Measurements from ENCODE around the gene TMEM121B. TPM values are rescaled to one million over a fixed set of nuclear protein-coding genes. Genes with fewer than 3 reads are reported as not detected.
"Not testable (repeated sequence)": the region's sequence is repeated elsewhere in the genome, so short reads cannot be mapped to it uniquely, and the experiment has no call there.

TMEM121B gene
- total and polyA plus RNA-seq, 2 donors from 2014 or later, result 0.19 to 1.2 TPM

GRCh38 chr22:17149076-17149815 lies 28.1 kb upstream of the TMEM121B start:
- no peak overlapping the region for H3K27ac ChIP-seq (ENCODE audit: low read depth in 2 of 2, low read length in 2 of 2)
- intact Hi-C loops (cut with DNase I), result no loop called here
- H3K36me3 ChIP-seq (ENCODE audit: control insufficient read depth in 2 of 3, insufficient read depth in 3 of 3, low read length in 3 of 3), result peaks cover 0 to 9% (median 5%) of the 10 kb centered on the region in 3 donors
- no peak for TF ChIP-seq CTCF (IDR thresholded peaks at IDR 0.05; ENCODE audit: borderline replicate concordance, extremely low read depth, insufficient read depth)
- no peaks in the 10 kb centered on the region for H3K9me3 ChIP-seq (ENCODE audit: control insufficient read depth in 2 of 3, insufficient read depth in 1 of 3, low read length in 3 of 3)
- no peak for FAIRE-seq
- no peaks in the 10 kb centered on the region for H3K27me3 ChIP-seq (ENCODE audit: control insufficient read depth, insufficient read depth, low read length)
- no peaks in the 10 kb centered on the region for H3K4me1 ChIP-seq (ENCODE audit: control insufficient read depth in 2 of 3, insufficient read depth in 2 of 3, low read depth in 1 of 3, low read length in 3 of 3)
- no peak for DNase-seq
- no peak overlapping the region for H3K9ac ChIP-seq (ENCODE audit: low read length in 3 of 3)
- no peak overlapping the region for H3K4me3 ChIP-seq (ENCODE audit: low read length in 3 of 3)

- H3K27me3 ChIP-seq (ENCODE audit: control insufficient read depth, insufficient read depth, low read length); H3K9me3 ChIP-seq (ENCODE audit: control insufficient read depth in 2 of 3, insufficient read depth in 1 of 3, low read length in 3 of 3); H3K4me3 ChIP-seq (ENCODE audit: low read length in 3 of 3); H3K4me1 ChIP-seq (ENCODE audit: control insufficient read depth in 2 of 3, insufficient read depth in 2 of 3, low read depth in 1 of 3, low read length in 3 of 3); FAIRE-seq; DNase-seq; H3K9ac ChIP-seq (ENCODE audit: low read length in 3 of 3); H3K27ac ChIP-seq (ENCODE audit: low read depth in 2 of 2, low read length in 2 of 2); intact Hi-C loops (cut with DNase I): not testable (repeated sequence)
- peaks cover under 1 to 19% (median 10%) of the 10 kb centered on the region in 3 donors for H3K36me3 ChIP-seq (ENCODE audit: control insufficient read depth in 2 of 3, insufficient read depth in 3 of 3, low read length in 3 of 3)
These were observed 26.3 kb upstream of the TMEM121B start for GRCh38 chr22:17147458-17147857.

- intact Hi-C loops (cut with DNase I), result no loop called here
- Histone ChIP-seq H3K36me3 (ENCODE audit: control insufficient read depth in 2 of 3, insufficient read depth in 3 of 3, low read length in 3 of 3) (peaks cover 3 to 27% (median 13%) of the 10 kb centered on the region in 3 donors), H3K4me3 (ENCODE audit: low read length in 3 of 3) (no peak overlapping the region), H3K9ac (ENCODE audit: low read length in 3 of 3) (no peak overlapping the region), H3K27ac (ENCODE audit: low read depth in 2 of 2, low read length in 2 of 2) (no peak overlapping the region), H3K9me3 (ENCODE audit: control insufficient read depth in 2 of 3, insufficient read depth in 1 of 3, low read length in 3 of 3) (no peaks in the 10 kb centered on the region), H3K27me3 (ENCODE audit: control insufficient read depth, insufficient read depth, low read length) (no peaks in the 10 kb centered on the region), H3K4me1 (ENCODE audit: control insufficient read depth in 2 of 3, insufficient read depth in 2 of 3, low read depth in 1 of 3, low read length in 3 of 3) (no peaks in the 10 kb centered on the region)
- no peak for TF ChIP-seq CTCF (IDR thresholded peaks at IDR 0.05; ENCODE audit: borderline replicate concordance, extremely low read depth, insufficient read depth)
- no peak for DNase-seq
- no peak for FAIRE-seq
These were observed 24.0 kb upstream of the TMEM121B start for GRCh38 chr22:17145021-17145680.

- DNase-seq (no peak), FAIRE-seq (no peak)
- Histone ChIP-seq H3K27me3 (ENCODE audit: control insufficient read depth, insufficient read depth, low read length) (no peaks in the 10 kb centered on the region), H3K4me1 (ENCODE audit: control insufficient read depth in 2 of 3, insufficient read depth in 2 of 3, low read depth in 1 of 3, low read length in 3 of 3) (no peaks in the 10 kb centered on the region), H3K27ac (ENCODE audit: low read depth in 2 of 2, low read length in 2 of 2) (no peak overlapping the region), H3K9me3 (ENCODE audit: control insufficient read depth in 2 of 3, insufficient read depth in 1 of 3, low read length in 3 of 3) (no peaks in the 10 kb centered on the region), H3K36me3 (ENCODE audit: control insufficient read depth in 2 of 3, insufficient read depth in 3 of 3, low read length in 3 of 3) (peaks cover 3 to 26% (median 15%) of the 10 kb centered on the region in 3 donors), H3K4me3 (ENCODE audit: low read length in 3 of 3) (no peak overlapping the region), H3K9ac (ENCODE audit: low read length in 3 of 3) (no peak overlapping the region)
- TF ChIP-seq CTCF (IDR thresholded peaks at IDR 0.05; ENCODE audit: borderline replicate concordance, extremely low read depth, insufficient read depth), result no peak
- intact Hi-C loops (cut with DNase I), result no loop called here
These were observed 22.7 kb upstream of the TMEM121B start for GRCh38 chr22:17143826-17144225.

Data from kidney (tissue), 14 donors.